Activated T-cell treated with anti-CD3 and anti-CD28 coated beads for 1 hour (primary cell): ENCODE results near the gene VPS13D.

Experiments
- DNase-seq: peaks from one replicate; pipeline ENCODE4 v3.0.0-alpha.2; 2020; ENCODE audit warnings: low read depth

The VPS13D gene

GRCh38 chr1:12229835-12230548, at the start of gene VPS13D:
Gene VPS13D (plus strand): TSS chr1:12230030. CDS start chr1:12234267, 4,237 bp downstream.
- DNase-seq = peak; percentile 85

- DNase-seq = no peak
Observed at GRCh38 chr1:12180315-12180714, 49.5 kb upstream of the VPS13D start.

- no peak for DNase-seq
Observed at GRCh38 chr1:12180903-12181302, 48.9 kb upstream of the VPS13D start.

GRCh38 chr1:12181568-12181967, 48.3 kb upstream of the VPS13D start:
- no peak for DNase-seq

- DNase-seq = no peak
Observed at GRCh38 chr1:12182410-12182984, 47.3 kb upstream of the VPS13D start.

- DNase-seq = no peak
Observed at GRCh38 chr1:12183095-12183794, 46.6 kb upstream of the VPS13D start.

- DNase-seq = no peak
Observed at GRCh38 chr1:12184008-12184681, 45.7 kb upstream of the VPS13D start.

GRCh38 chr1:12185036-12185917, 44.6 kb upstream of the VPS13D start:
- no peak for DNase-seq

- DNase-seq = no peak
Observed at GRCh38 chr1:12185918-12186678, 43.7 kb upstream of the VPS13D start.

- no peak for DNase-seq
Observed at GRCh38 chr1:12186679-12186985, 43.2 kb upstream of the VPS13D start.

GRCh38 chr1:12188115-12188514, 41.7 kb upstream of the VPS13D start:
- no peak for DNase-seq

- DNase-seq = no peak
Observed at GRCh38 chr1:12188657-12189327, 41.0 kb upstream of the VPS13D start.

GRCh38 chr1:12189328-12189682, 40.5 kb upstream of the VPS13D start:
- no peak for DNase-seq

- no peak for DNase-seq
Observed at GRCh38 chr1:12191242-12192032, 38.4 kb upstream of the VPS13D start.

- DNase-seq = no peak
Observed at GRCh38 chr1:12194666-12195216, 35.1 kb upstream of the VPS13D start.

- DNase-seq = no peak
Observed at GRCh38 chr1:12195416-12195815, 34.4 kb upstream of the VPS13D start.

- DNase-seq = no peak
Observed at GRCh38 chr1:12196641-12197482, 33.0 kb upstream of the VPS13D start.

GRCh38 chr1:12197483-12197880, 32.3 kb upstream of the VPS13D start:
- no peak for DNase-seq

GRCh38 chr1:12200208-12200607, 29.6 kb upstream of the VPS13D start:
- no peak for DNase-seq
